SK-N-SH treated with all-trans-retinoic acid at 6 μM for 48 hours (cell line): ENCODE data around the gene SAMD4A.

Experiments
- ARNTL ChIP-seq: fragments of 450-650 bp; formaldehyde crosslinking; IDR thresholded peaks from 2 replicates; pipeline ENCODE4 v1.5.0; 2020; ENCODE audit warnings: low read depth, mild to moderate bottlenecking, moderate library complexity, borderline replicate concordance
- ESRRG ChIP-seq: fragments of 250-450 bp; sonication (Bioruptor Pico); IDR thresholded peaks from 2 replicates; pipeline ENCODE4 v1.6.1; 2021; ENCODE audit warnings: mild to moderate bottlenecking
- GLIS3 ChIP-seq: fragments of 250-450 bp; sonication (Bioruptor Pico); IDR thresholded peaks from 2 replicates; pipeline ENCODE4 v1.5.0; 2020; ENCODE audit warnings: mild to moderate bottlenecking, moderate library complexity
- PPARA ChIP-seq: fragments of 250-450 bp; sonication (Bioruptor Pico); IDR thresholded peaks from 2 replicates; pipeline ENCODE4 v1.5.0; 2020; ENCODE audit warnings: mild to moderate bottlenecking, borderline replicate concordance
- RARB ChIP-seq: fragments of 250-450 bp; sonication (Bioruptor Pico); IDR thresholded peaks from 2 replicates; pipeline ENCODE4 v1.8.0; 2021; ENCODE audit warnings: mild to moderate bottlenecking, moderate library complexity
- TCF4 ChIP-seq: fragments of 250-450 bp; sonication (Bioruptor Pico); IDR thresholded peaks from 2 replicates; pipeline ENCODE4 v1.8.0; 2021; ENCODE audit warnings: mild to moderate bottlenecking, moderate library complexity, borderline replicate concordance
- ZFP3 ChIP-seq: fragments of 250-450 bp; sonication (Bioruptor Pico); IDR thresholded peaks from 2 replicates; pipeline ENCODE4 v1.5.0; 2020; ENCODE audit warnings: mild to moderate bottlenecking, moderate library complexity
- ZFP30 ChIP-seq: fragments of 450-650 bp; formaldehyde crosslinking; IDR thresholded peaks from 2 replicates; pipeline ENCODE4 v1.5.0; 2022; ENCODE audit warnings: mild to moderate bottlenecking, moderate library complexity
- ZNF565 ChIP-seq: fragments of 450-650 bp; formaldehyde crosslinking; conservative IDR thresholded peaks from 2 replicates; pipeline ENCODE4 v1.5.0; 2020; ENCODE audit warnings: low read depth, mild to moderate bottlenecking, moderate library complexity
- ZNF70 ChIP-seq: fragments of 450-650 bp; formaldehyde crosslinking; IDR thresholded peaks from 2 replicates; pipeline ENCODE4 v1.5.0; 2020; ENCODE audit warnings: mild to moderate bottlenecking, moderate library complexity
- ZNF8 ChIP-seq: fragments of 450-650 bp; formaldehyde crosslinking; IDR thresholded peaks from 2 replicates; pipeline ENCODE4 v1.5.0; 2020; ENCODE audit warnings: mild to moderate bottlenecking, moderate library complexity
- TF ChIP-seq, protein P1 (sequence below): fragments of 250-450 bp; sonication (Bioruptor Pico); IDR thresholded peaks from 2 replicates; pipeline ENCODE4 v1.5.1; 2021; ENCODE audit warnings: mild to moderate bottlenecking, moderate library complexity
- TF ChIP-seq, protein P2 (sequence below): fragments of 250-450 bp; sonication (Bioruptor Pico); IDR thresholded peaks from 2 replicates; pipeline ENCODE4 v1.8.0; 2020; ENCODE audit warnings: mild to moderate bottlenecking, moderate library complexity, borderline replicate concordance

DNA sequence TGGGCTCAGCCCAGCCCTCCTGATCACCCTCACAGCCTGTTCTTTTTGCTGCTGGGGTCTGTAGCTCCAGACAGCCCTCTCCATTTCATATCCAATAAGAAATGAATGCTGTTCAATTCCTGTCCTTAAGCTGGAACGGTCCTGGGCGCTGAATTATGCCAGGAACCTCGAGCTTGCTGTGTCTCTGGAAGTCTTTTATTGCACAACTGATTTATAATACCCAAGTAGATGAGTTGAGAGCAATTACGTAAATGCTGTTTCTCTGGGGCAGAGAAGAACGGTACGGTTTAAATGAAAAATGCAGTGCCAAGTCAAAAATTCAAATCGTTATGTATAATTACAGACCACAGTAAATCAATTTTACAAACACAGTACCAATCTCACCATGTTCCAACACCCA is 161.0 kb downstream of the SAMD4A start:
- no peak for TF ChIP-seq ZNF565
- no peak for TF ChIP-seq ARNTL (CRISPR knock-in tag)
- TF ChIP-seq, protein P1, sequence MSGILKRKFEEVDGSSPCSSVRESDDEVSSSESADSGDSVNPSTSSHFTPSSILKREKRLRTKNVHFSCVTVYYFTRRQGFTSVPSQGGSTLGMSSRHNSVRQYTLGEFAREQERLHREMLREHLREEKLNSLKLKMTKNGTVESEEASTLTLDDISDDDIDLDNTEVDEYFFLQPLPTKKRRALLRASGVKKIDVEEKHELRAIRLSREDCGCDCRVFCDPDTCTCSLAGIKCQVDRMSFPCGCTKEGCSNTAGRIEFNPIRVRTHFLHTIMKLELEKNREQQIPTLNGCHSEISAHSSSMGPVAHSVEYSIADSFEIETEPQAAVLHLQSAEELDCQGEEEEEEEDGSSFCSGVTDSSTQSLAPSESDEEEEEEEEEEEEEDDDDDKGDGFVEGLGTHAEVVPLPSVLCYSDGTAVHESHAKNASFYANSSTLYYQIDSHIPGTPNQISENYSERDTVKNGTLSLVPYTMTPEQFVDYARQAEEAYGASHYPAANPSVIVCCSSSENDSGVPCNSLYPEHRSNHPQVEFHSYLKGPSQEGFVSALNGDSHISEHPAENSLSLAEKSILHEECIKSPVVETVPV (CRISPR knock-in tag): no peak
- no peak for TF ChIP-seq ZFP3
- no peak for TF ChIP-seq ZNF70 (CRISPR knock-in tag)
- no peak for TF ChIP-seq RARB (CRISPR knock-in tag)
- TF ChIP-seq, protein P2, sequence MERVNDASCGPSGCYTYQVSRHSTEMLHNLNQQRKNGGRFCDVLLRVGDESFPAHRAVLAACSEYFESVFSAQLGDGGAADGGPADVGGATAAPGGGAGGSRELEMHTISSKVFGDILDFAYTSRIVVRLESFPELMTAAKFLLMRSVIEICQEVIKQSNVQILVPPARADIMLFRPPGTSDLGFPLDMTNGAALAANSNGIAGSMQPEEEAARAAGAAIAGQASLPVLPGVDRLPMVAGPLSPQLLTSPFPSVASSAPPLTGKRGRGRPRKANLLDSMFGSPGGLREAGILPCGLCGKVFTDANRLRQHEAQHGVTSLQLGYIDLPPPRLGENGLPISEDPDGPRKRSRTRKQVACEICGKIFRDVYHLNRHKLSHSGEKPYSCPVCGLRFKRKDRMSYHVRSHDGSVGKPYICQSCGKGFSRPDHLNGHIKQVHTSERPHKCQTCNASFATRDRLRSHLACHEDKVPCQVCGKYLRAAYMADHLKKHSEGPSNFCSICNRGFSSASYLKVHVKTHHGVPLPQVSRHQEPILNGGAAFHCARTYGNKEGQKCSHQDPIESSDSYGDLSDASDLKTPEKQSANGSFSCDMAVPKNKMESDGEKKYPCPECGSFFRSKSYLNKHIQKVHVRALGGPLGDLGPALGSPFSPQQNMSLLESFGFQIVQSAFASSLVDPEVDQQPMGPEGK (CRISPR knock-in tag): no peak
- no peak for TF ChIP-seq TCF4 (CRISPR knock-in tag)
- no peak for TF ChIP-seq GLIS3
- no peak for TF ChIP-seq ZNF8
- TF ChIP-seq ESRRG (CRISPR knock-in tag): no peak
- no peak for TF ChIP-seq PPARA
- no peak for TF ChIP-seq ZFP30 (CRISPR knock-in tag)
